Liver (tissue), 9 donors: ENCODE results near the gene NOS1AP. TPM values are rescaled to one million over a fixed set of nuclear protein-coding genes. Genes with fewer than 3 reads are reported as not detected.

Experiments
- DNase-seq: peaks from one replicate; pipeline ENCODE4 v3.0.0-alpha.2; 2017; ENCODE audit warnings: low spot score
- H3K27ac ChIP-seq, 2 donors: one replicate each; pipeline ENCODE4 v1.7.0; 2013; ENCODE audit warnings: inconsistent platforms in 2 of 2, low read length in 2 of 2, control low read depth in 1 of 2, low read depth in 1 of 2, mild to moderate bottlenecking in 1 of 2
- H3K27me3 ChIP-seq, 4 donors: one replicate each; pipeline versions ENCODE4 v1.6.1 to v1.7.0; 2013; ENCODE audit warnings: low read length in 3 of 4, inconsistent platforms in 1 of 4, mild to moderate bottlenecking in 1 of 4, moderate library complexity in 1 of 4; ENCODE audit not compliant: control insufficient read depth in 4 of 4, insufficient read depth in 4 of 4
- H3K36me3 ChIP-seq, 4 donors: one replicate each; pipeline versions ENCODE4 v1.6.1 to v1.7.0; 2013; ENCODE audit warnings: low read length in 3 of 4, mild to moderate bottlenecking in 3 of 4, low read depth in 1 of 4, moderate library complexity in 1 of 4; ENCODE audit not compliant: control insufficient read depth in 4 of 4, insufficient read depth in 3 of 4
- H3K4me1 ChIP-seq, 4 donors: one replicate each; pipeline versions ENCODE4 v1.6.1 to v1.7.0; 2013; ENCODE audit warnings: low read length in 3 of 4, mild to moderate bottlenecking in 3 of 4, moderate library complexity in 1 of 4; ENCODE audit not compliant: control insufficient read depth in 4 of 4, insufficient read depth in 4 of 4
- H3K4me3 ChIP-seq, 3 donors: one replicate each; pipeline versions ENCODE4 v1.6.1 to v1.7.0; 2013; ENCODE audit warnings: low read length in 3 of 3, control low read depth in 1 of 3, low read depth in 1 of 3, mild to moderate bottlenecking in 1 of 3
- H3K9ac ChIP-seq, 2 donors: one replicate each; pipeline ENCODE4 v1.7.0; 2013; ENCODE audit warnings: low read length in 2 of 2, mild to moderate bottlenecking in 2 of 2, moderate library complexity in 2 of 2, control low read depth in 1 of 2, low read depth in 1 of 2
- H3K9me3 ChIP-seq, 4 donors: one replicate each; pipeline versions ENCODE4 v1.6.1 to v1.7.0; 2013; ENCODE audit warnings: low read length in 3 of 4; ENCODE audit not compliant: control insufficient read depth in 4 of 4
- ATF3 ChIP-seq: IDR thresholded peaks from 2 replicates; pipeline ENCODE4 v1.6.1; 2016; ENCODE audit warnings: antibody characterized with exemption
- CTCF ChIP-seq: fragments of 150-350 bp; IDR thresholded peaks from 2 replicates; pipeline ENCODE4 v1.5.1; 2017; ENCODE audit warnings: improper control_type of control experiment, low read depth, low read length; ENCODE audit not compliant: missing input control
- EGR1 ChIP-seq, 2 donors: IDR thresholded peaks; 2 replicates each; pipeline ENCODE4 v1.6.1; 2016 to 2018; ENCODE audit warnings: antibody characterized with exemption in 2 of 2, low read depth in 2 of 2
- FOXA1 ChIP-seq: IDR thresholded peaks from 2 replicates; pipeline ENCODE4 v1.6.1; 2016; ENCODE audit warnings: antibody characterized with exemption
- FOXA2 ChIP-seq: IDR thresholded peaks from 2 replicates; pipeline ENCODE4 v1.6.1; 2016; ENCODE audit warnings: antibody characterized with exemption
- GABPA ChIP-seq, 2 donors: IDR thresholded peaks in 1 of 2; conservative IDR thresholded peaks in 1 of 2; 2 replicates each; pipeline ENCODE4 v1.6.1; 2016; ENCODE audit warnings: antibody characterized with exemption in 2 of 2, mild to moderate bottlenecking in 1 of 2, moderate library complexity in 1 of 2
- HNF4A ChIP-seq, 2 donors: conservative IDR thresholded peaks; 2 replicates each; pipeline ENCODE4 v1.6.1; 2016; ENCODE audit warnings: antibody characterized with exemption in 2 of 2, mild to moderate bottlenecking in 2 of 2
- HNF4G ChIP-seq: IDR thresholded peaks from 2 replicates; pipeline ENCODE4 v1.6.1; 2016; ENCODE audit warnings: antibody characterized with exemption
- JUND ChIP-seq, 2 donors: IDR thresholded peaks; 2 replicates each; pipeline ENCODE4 v1.6.1; 2016; ENCODE audit warnings: antibody characterized with exemption in 2 of 2
- MAX ChIP-seq: IDR thresholded peaks from 2 replicates; pipeline ENCODE4 v1.6.1; 2016; ENCODE audit warnings: antibody characterized with exemption
- NR2F2 ChIP-seq: IDR thresholded peaks from 2 replicates; pipeline ENCODE4 v1.6.1; 2016; ENCODE audit warnings: antibody characterized with exemption
- RAD21 ChIP-seq, 2 donors: IDR thresholded peaks; 2 replicates each; pipeline ENCODE4 v1.6.1; 2016; ENCODE audit warnings: antibody characterized with exemption in 2 of 2, mild to moderate bottlenecking in 2 of 2
- REST ChIP-seq: IDR thresholded peaks from 2 replicates; pipeline ENCODE4 v1.6.1; 2016; ENCODE audit warnings: antibody characterized with exemption, mild to moderate bottlenecking
- RXRA ChIP-seq, 2 donors: IDR thresholded peaks; 2 replicates each; pipeline ENCODE4 v1.6.1; 2017 to 2018; ENCODE audit warnings: antibody characterized with exemption in 2 of 2, mild to moderate bottlenecking in 1 of 2
- SP1 ChIP-seq: IDR thresholded peaks from 2 replicates; pipeline ENCODE4 v1.6.1; 2018; ENCODE audit warnings: antibody characterized with exemption, mild to moderate bottlenecking
- TAF1 ChIP-seq: conservative IDR thresholded peaks from 2 replicates; pipeline ENCODE4 v1.6.1; 2016; ENCODE audit warnings: antibody characterized with exemption, mild to moderate bottlenecking
- ZBTB33 ChIP-seq: IDR thresholded peaks from 2 replicates; pipeline ENCODE4 v1.6.1; 2016; ENCODE audit warnings: antibody characterized with exemption
- WGBS: extraction: QIAGEN DNeasy Blood & Tissue Kit; methylation state at CpG from one replicate; pipeline ENCODE4 v1.1.7; 2013; 5-methylcytosine and 5-hydroxymethylcytosine counted together
- polyA plus RNA-seq, 2 donors: library from polyadenylated mRNA; stranded (reverse) in 1 of 2; unstranded in 1 of 2; fragments of 200-250 nt in 1 of 2; fragments of >200 nt in 1 of 2; fragmentation: Nextera tagmentation in 1 of 2; extraction: Ambion mirVana in 1 of 2; gene quantifications; one replicate each; pipeline versions ENCODE4 v1.2.1 to v1.2.3, GENCODE V29; 2013 to 2015
- total RNA-seq, 2 donors: library from RNA; depleted of rRNA; stranded (reverse); fragments of >200 nt; gene quantifications; one replicate each; pipeline ENCODE4 v1.2.3, GENCODE V29; 2014
- donor health status: healthy.
- donor health status: healthy.
- donor health status: healthy.
- donor health status: healthy.
- donor health status: healthy.

NOS1AP gene
- total and polyA plus RNA-seq, 4 donors: 1.4 to 13.0 (median 4.5) TPM

GRCh38 chr1:162079030-162079429, 9.5 kb downstream of the NOS1AP start:
- H3K4me1 ChIP-seq: peaks cover 0 to 4% (median 1%) of the 10 kb centered on the region in 4 donors
- H3K36me3 ChIP-seq: no peaks in the 10 kb centered on the region
- TF ChIP-seq ATF3 (no peak), HNF4G (no peak), FOXA1 (no peak), REST (no peak), RAD21 (IDR thresholded peaks at IDR 0.05) (no peak), GABPA (IDR thresholded peaks at IDR 0.05 in 1 of 2, conservative IDR thresholded peaks at IDR 0.05 in 1 of 2) (no peak), MAX (no peak), TAF1 (no peak), CTCF (no peak), ZBTB33 (no peak), JUND (IDR thresholded peaks at IDR 0.05) (no peak), HNF4A (conservative IDR thresholded peaks at IDR 0.05) (no peak), NR2F2 (no peak), EGR1 (IDR thresholded peaks at IDR 0.05; ENCODE audit: low read depth in 2 of 2) (no peak), FOXA2 (no peak), RXRA (IDR thresholded peaks at IDR 0.05) (no peak), SP1 (no peak)
- no peak overlapping the region for H3K4me3 ChIP-seq
- no peak for DNase-seq
- H3K27ac ChIP-seq: no peak overlapping the region
- no peaks in the 10 kb centered on the region for H3K9me3 ChIP-seq
- H3K27me3 ChIP-seq: no peaks in the 10 kb centered on the region
- no peak overlapping the region for H3K9ac ChIP-seq
- WGBS: 92% methylated on average over 1 of the region's 1 CpG
